Measurements from ENCODE around the gene ENO4. TPM values are rescaled to one million over a fixed set of nuclear protein-coding genes. Genes with fewer than 3 reads are reported as not detected.

Gene ENO4
- total and polyA plus RNA-seq, 5 donors from 2014 or later = not detected

DNA sequence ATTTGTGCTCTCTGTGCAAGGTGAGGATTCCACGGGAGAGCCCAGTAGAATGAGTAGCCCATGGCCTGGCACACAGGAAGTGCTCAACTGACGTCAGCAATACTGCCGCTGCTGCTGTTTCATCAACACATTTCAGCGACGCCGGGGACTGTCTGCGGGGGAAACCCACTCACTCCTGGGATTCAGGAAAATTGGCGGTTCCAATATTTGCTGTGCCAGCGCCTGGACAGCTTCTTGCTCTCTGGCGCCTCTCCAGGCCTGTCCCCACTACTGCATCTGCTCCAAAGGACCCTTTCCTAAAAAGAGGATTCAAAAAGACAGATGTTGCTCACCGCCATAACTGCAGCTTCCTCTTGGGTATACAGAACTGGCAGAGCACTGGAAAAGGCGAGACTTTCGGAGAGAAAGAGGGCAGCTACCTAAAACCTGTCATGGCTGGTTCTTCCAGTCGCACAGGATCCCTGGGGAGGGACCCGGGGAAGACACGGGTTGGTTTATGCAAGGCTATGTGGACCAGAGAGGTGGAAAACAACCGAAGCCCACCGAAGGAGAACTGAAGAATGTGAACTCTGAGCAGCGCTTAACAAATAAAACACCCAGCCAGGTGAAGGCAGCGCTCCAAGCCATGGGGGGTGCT, 39.7 kb upstream of the ENO4 start:
- Mint-ChIP-seq H3K4me3 (no peak overlapping the region), H3K36me3 (no peaks in the 10 kb centered on the region)

DNA sequence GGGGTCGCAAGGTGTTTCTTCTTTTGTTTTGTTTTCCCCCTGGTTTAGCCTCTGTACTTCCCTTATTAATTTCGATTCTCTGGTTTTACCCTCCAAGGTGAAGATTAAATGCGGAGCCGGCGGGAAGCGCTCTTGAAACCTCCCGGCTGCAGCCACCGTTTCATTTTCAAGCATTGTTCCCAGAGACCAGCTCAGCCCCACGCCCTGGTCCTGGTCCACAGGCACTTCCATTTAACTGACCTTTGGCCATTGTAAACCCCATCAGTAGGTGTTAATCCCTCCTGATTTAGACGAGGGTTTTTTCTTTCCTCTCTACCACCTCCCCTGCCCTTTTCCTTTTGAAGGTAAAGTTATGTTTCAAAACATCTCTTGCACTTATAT, 39.2 kb upstream of the ENO4 start:
- Mint-ChIP-seq H3K27ac (no peak overlapping the region), H3K27me3 (peaks cover 12% of the 10 kb centered on the region)
- no peak for ATAC-seq (ENCODE audit: low read depth in 2 of 2)

More for the DNA sequence above, 39.7 kb upstream of the ENO4 start:
- Mint-ChIP-seq H3K27me3 (peaks cover 12% of the 10 kb centered on the region), H3K27ac (no peak overlapping the region), H3K9me3 (no peaks in the 10 kb centered on the region), H3K4me1 (no peaks in the 10 kb centered on the region)
- DNase-seq (no peak), ATAC-seq (ENCODE audit: low read depth in 2 of 2) (no peak)
- Histone ChIP-seq H3K4me3 (ENCODE audit: low read depth, low read length) (no peak overlapping the region), H3K9me3 (ENCODE audit: control insufficient read depth in 2 of 2, low read length in 2 of 2) (no peaks in the 10 kb centered on the region), H3K27me3 (ENCODE audit: control insufficient read depth, insufficient read depth, low read length) (no peaks in the 10 kb centered on the region), H3K27ac (ENCODE audit: insufficient read depth, low read length, poor library complexity, severe bottlenecking) (no peak overlapping the region), H3K4me1 (ENCODE audit: control insufficient read depth, insufficient read depth, low read length, poor library complexity, severe bottlenecking) (no peaks in the 10 kb centered on the region), H3K36me3 (ENCODE audit: control insufficient read depth, insufficient read depth, low read length) (no peaks in the 10 kb centered on the region)

GRCh38 chr10:116810895-116811294, 38.4 kb upstream of the ENO4 start:
- no peaks in the 10 kb centered on the region for H3K4me1 ChIP-seq (ENCODE audit: control insufficient read depth, insufficient read depth, low read length, poor library complexity, severe bottlenecking)
- Mint-ChIP-seq H3K36me3 (no peaks in the 10 kb centered on the region), H3K4me3 (no peak overlapping the region), H3K9me3 (no peaks in the 10 kb centered on the region), H3K27ac (no peak overlapping the region), H3K4me1 (no peaks in the 10 kb centered on the region), H3K27me3 (peaks cover 12% of the 10 kb centered on the region)
- H3K9me3 ChIP-seq (ENCODE audit: control insufficient read depth in 2 of 2, low read length in 2 of 2) = no peaks in the 10 kb centered on the region
- H3K36me3 ChIP-seq (ENCODE audit: control insufficient read depth, insufficient read depth, low read length) = no peaks in the 10 kb centered on the region
- no peak for ATAC-seq (ENCODE audit: low read depth in 2 of 2)
- DNase-seq = no peak
- H3K27ac ChIP-seq (ENCODE audit: insufficient read depth, low read length, poor library complexity, severe bottlenecking) = no peak overlapping the region
- no peaks in the 10 kb centered on the region for H3K27me3 ChIP-seq (ENCODE audit: control insufficient read depth, insufficient read depth, low read length)
- H3K4me3 ChIP-seq (ENCODE audit: low read depth, low read length) = no peak overlapping the region

More for the DNA sequence above, 39.2 kb upstream of the ENO4 start:
- no peak for DNase-seq
- H3K4me3 ChIP-seq (ENCODE audit: low read depth, low read length) = no peak overlapping the region
- no peaks in the 10 kb centered on the region for H3K9me3 Mint-ChIP-seq
- H3K4me3 Mint-ChIP-seq = no peak overlapping the region
- H3K27ac ChIP-seq (ENCODE audit: insufficient read depth, low read length, poor library complexity, severe bottlenecking) = no peak overlapping the region
- no peaks in the 10 kb centered on the region for H3K36me3 Mint-ChIP-seq
- H3K4me1 Mint-ChIP-seq = no peaks in the 10 kb centered on the region
- no peaks in the 10 kb centered on the region for H3K27me3 ChIP-seq (ENCODE audit: control insufficient read depth, insufficient read depth, low read length)
- no peaks in the 10 kb centered on the region for H3K4me1 ChIP-seq (ENCODE audit: control insufficient read depth, insufficient read depth, low read length, poor library complexity, severe bottlenecking)
- H3K36me3 ChIP-seq (ENCODE audit: control insufficient read depth, insufficient read depth, low read length) = no peaks in the 10 kb centered on the region
- H3K9me3 ChIP-seq (ENCODE audit: control insufficient read depth in 2 of 2, low read length in 2 of 2) = no peaks in the 10 kb centered on the region

DNA sequence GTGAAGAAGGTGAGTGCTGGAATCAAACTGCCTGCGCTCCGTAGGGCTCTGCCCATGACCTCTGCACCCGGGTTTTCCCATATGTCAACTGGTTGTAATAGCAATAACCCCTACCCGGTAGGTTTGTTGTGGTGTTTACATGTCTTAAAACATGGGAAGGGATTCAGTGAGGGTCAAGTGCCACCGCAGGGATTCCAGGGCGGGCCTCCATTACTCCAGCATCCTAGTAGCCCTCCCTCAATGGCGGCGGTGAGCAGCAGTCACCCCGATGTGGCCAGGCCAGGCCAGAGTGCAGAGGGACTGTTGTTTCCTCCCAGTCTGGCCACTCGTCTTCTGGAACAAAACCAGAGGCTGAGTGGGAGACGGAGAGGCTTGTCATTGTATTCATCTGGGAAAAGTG, 37.6 kb upstream of the ENO4 start:
- peaks cover 12% of the 10 kb centered on the region for H3K27me3 Mint-ChIP-seq
- DNase-seq (no peak), ATAC-seq (ENCODE audit: low read depth in 2 of 2) (no peak)
- no peak overlapping the region for H3K27ac Mint-ChIP-seq
- Histone ChIP-seq H3K4me1 (ENCODE audit: control insufficient read depth, insufficient read depth, low read length, poor library complexity, severe bottlenecking) (no peaks in the 10 kb centered on the region), H3K27me3 (ENCODE audit: control insufficient read depth, insufficient read depth, low read length) (no peaks in the 10 kb centered on the region), H3K36me3 (ENCODE audit: control insufficient read depth, insufficient read depth, low read length) (no peaks in the 10 kb centered on the region), H3K9me3 (ENCODE audit: control insufficient read depth in 2 of 2, low read length in 2 of 2) (no peaks in the 10 kb centered on the region), H3K27ac (ENCODE audit: insufficient read depth, low read length, poor library complexity, severe bottlenecking) (no peak overlapping the region), H3K4me3 (ENCODE audit: low read depth, low read length) (no peak overlapping the region)
- H3K36me3 Mint-ChIP-seq = no peaks in the 10 kb centered on the region
- no peak overlapping the region for H3K4me3 Mint-ChIP-seq
- no peaks in the 10 kb centered on the region for H3K9me3 Mint-ChIP-seq
- H3K4me1 Mint-ChIP-seq = no peaks in the 10 kb centered on the region

GRCh38 chr10:116815641-116816415, 33.5 kb upstream of the ENO4 start:
- ATAC-seq (ENCODE audit: low read depth in 2 of 2) (no peak), DNase-seq (no peak)
- no peaks in the 10 kb centered on the region for H3K4me1 Mint-ChIP-seq
- H3K9me3 ChIP-seq (ENCODE audit: control insufficient read depth in 2 of 2, low read length in 2 of 2) = no peaks in the 10 kb centered on the region
- no peak overlapping the region for H3K4me3 Mint-ChIP-seq
- peaks cover 3% of the 10 kb centered on the region for H3K36me3 Mint-ChIP-seq
- H3K27ac ChIP-seq (ENCODE audit: insufficient read depth, low read length, poor library complexity, severe bottlenecking) = no peak overlapping the region
- no peak overlapping the region for H3K4me3 ChIP-seq (ENCODE audit: low read depth, low read length)
- H3K4me1 ChIP-seq (ENCODE audit: control insufficient read depth, insufficient read depth, low read length, poor library complexity, severe bottlenecking) = no peaks in the 10 kb centered on the region
- H3K27ac Mint-ChIP-seq = no peak overlapping the region
- H3K27me3 Mint-ChIP-seq = peaks cover 12% of the 10 kb centered on the region
- no peaks in the 10 kb centered on the region for H3K9me3 Mint-ChIP-seq
- H3K36me3 ChIP-seq (ENCODE audit: control insufficient read depth, insufficient read depth, low read length) = no peaks in the 10 kb centered on the region
- H3K27me3 ChIP-seq (ENCODE audit: control insufficient read depth, insufficient read depth, low read length) = no peaks in the 10 kb centered on the region

GRCh38 chr10:116817178-116817577, 32.1 kb upstream of the ENO4 start:
- Histone ChIP-seq H3K9me3 (ENCODE audit: control insufficient read depth in 2 of 2, low read length in 2 of 2) (no peaks in the 10 kb centered on the region), H3K4me1 (ENCODE audit: control insufficient read depth, insufficient read depth, low read length, poor library complexity, severe bottlenecking) (no peaks in the 10 kb centered on the region), H3K4me3 (ENCODE audit: low read depth, low read length) (no peak overlapping the region), H3K27ac (ENCODE audit: insufficient read depth, low read length, poor library complexity, severe bottlenecking) (no peak overlapping the region), H3K36me3 (ENCODE audit: control insufficient read depth, insufficient read depth, low read length) (no peaks in the 10 kb centered on the region), H3K27me3 (ENCODE audit: control insufficient read depth, insufficient read depth, low read length) (no peaks in the 10 kb centered on the region)
- Mint-ChIP-seq H3K36me3 (peaks cover 7% of the 10 kb centered on the region), H3K27me3 (peaks cover 12% of the 10 kb centered on the region), H3K4me3 (no peak overlapping the region), H3K4me1 (no peaks in the 10 kb centered on the region), H3K9me3 (peaks cover 0 to 4% (median 0%) of the 10 kb centered on the region in 7 donors), H3K27ac (no peak overlapping the region)
- ATAC-seq (ENCODE audit: low read depth in 2 of 2) = no peak
- no peak for DNase-seq

DNA sequence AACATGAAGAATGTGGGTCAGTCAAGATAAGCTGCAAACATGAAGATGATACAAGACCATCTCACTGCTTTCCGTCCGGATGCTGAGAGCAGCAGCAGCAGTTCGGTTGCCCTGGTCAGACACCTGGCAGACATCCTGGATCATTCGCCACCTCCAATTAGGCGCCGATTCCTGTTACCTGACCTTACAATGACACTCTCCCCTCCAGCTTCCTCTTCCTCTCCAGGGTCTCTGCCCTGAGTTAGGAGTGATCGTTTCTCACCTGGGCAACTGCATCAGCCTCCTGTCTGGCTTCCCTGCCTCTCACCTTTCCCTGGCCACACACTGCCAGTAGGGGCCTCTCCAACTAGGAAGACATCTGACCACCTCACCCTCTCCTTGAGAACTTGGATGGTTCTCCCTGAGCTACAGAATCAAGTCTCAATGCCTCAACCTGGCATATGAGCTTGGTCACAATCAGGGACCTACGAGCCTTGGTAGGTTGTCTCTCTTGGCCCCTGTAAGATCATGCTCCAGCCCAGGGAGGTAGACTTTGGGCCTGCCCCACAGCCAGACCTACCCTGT, 31.4 kb upstream of the ENO4 start:
- no peak overlapping the region for H3K4me3 ChIP-seq (ENCODE audit: low read depth, low read length)
- no peak for ATAC-seq (ENCODE audit: low read depth in 2 of 2)

More for the DNA sequence above, 31.4 kb upstream of the ENO4 start:
- Histone ChIP-seq H3K27ac (ENCODE audit: insufficient read depth, low read length, poor library complexity, severe bottlenecking) (no peak overlapping the region), H3K36me3 (ENCODE audit: control insufficient read depth, insufficient read depth, low read length) (no peaks in the 10 kb centered on the region), H3K27me3 (ENCODE audit: control insufficient read depth, insufficient read depth, low read length) (no peaks in the 10 kb centered on the region), H3K4me1 (ENCODE audit: control insufficient read depth, insufficient read depth, low read length, poor library complexity, severe bottlenecking) (no peaks in the 10 kb centered on the region), H3K9me3 (ENCODE audit: control insufficient read depth in 2 of 2, low read length in 2 of 2) (no peaks in the 10 kb centered on the region)
- H3K36me3 Mint-ChIP-seq = peaks cover 7% of the 10 kb centered on the region
- H3K9me3 Mint-ChIP-seq = peaks cover 0 to 4% (median 0%) of the 10 kb centered on the region in 7 donors
- no peak for DNase-seq
- no peak overlapping the region for H3K4me3 Mint-ChIP-seq
- peak overlapping the region in 1 of 3 donors; percentile 62 for H3K27ac Mint-ChIP-seq
- peaks cover 9% of the 10 kb centered on the region for H3K27me3 Mint-ChIP-seq
- no peaks in the 10 kb centered on the region for H3K4me1 Mint-ChIP-seq
